ENCODE results near the gene FRMPD4. TPM values are rescaled to one million over a fixed set of nuclear protein-coding genes. Genes with fewer than 3 reads are reported as not detected.

Gene FRMPD4
- total and polyA plus RNA-seq, 9 donors, result 0.01 to 0.20 (median 0.05) TPM; not detected in 6

DNA sequence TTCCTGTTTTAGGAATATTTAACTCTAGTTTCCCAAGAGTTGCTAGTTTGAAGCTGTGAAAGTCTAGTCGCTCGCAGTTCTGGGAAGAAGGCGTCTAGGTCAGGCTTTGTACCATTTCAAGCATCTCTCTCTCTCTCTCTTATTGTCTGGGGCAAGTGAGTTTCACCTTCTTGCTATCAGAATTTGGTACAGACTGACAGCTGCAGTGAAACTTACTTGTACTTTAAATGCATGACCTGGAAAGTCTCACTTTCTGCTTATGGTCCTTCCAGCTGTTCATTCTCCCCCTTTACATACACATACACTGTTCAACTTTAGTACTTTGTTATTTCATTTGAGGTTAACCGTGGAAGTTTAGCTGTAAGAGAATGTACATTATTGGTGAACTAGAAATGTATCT is 4.4 kb downstream of the FRMPD4 start:
- Histone ChIP-seq H3K9me3 (no peaks in the 10 kb centered on the region), H3K27me3 (no peaks in the 10 kb centered on the region), H3K36me3 (no peaks in the 10 kb centered on the region), H3K4me3 (no peak overlapping the region), H3K27ac (no peak overlapping the region), H3K4me1 (ENCODE audit: insufficient read depth) (no peaks in the 10 kb centered on the region)
- intact Hi-C loops (cut with DNase I), result no loop called here
- 67 to 81% (median 73%) methylated on average over 4 of the region's 4 CpGs for WGBS, 3 donors
- TF ChIP-seq, protein P1, sequence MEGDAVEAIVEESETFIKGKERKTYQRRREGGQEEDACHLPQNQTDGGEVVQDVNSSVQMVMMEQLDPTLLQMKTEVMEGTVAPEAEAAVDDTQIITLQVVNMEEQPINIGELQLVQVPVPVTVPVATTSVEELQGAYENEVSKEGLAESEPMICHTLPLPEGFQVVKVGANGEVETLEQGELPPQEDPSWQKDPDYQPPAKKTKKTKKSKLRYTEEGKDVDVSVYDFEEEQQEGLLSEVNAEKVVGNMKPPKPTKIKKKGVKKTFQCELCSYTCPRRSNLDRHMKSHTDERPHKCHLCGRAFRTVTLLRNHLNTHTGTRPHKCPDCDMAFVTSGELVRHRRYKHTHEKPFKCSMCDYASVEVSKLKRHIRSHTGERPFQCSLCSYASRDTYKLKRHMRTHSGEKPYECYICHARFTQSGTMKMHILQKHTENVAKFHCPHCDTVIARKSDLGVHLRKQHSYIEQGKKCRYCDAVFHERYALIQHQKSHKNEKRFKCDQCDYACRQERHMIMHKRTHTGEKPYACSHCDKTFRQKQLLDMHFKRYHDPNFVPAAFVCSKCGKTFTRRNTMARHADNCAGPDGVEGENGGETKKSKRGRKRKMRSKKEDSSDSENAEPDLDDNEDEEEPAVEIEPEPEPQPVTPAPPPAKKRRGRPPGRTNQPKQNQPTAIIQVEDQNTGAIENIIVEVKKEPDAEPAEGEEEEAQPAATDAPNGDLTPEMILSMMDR (IDR thresholded peaks at IDR 0.05), result no peak
- TF ChIP-seq EP300 (IDR thresholded peaks at IDR 0.05) (no peak), POLR2A (IDR thresholded peaks at IDR 0.05) (no peak)
- no peak for DNase-seq

DNA sequence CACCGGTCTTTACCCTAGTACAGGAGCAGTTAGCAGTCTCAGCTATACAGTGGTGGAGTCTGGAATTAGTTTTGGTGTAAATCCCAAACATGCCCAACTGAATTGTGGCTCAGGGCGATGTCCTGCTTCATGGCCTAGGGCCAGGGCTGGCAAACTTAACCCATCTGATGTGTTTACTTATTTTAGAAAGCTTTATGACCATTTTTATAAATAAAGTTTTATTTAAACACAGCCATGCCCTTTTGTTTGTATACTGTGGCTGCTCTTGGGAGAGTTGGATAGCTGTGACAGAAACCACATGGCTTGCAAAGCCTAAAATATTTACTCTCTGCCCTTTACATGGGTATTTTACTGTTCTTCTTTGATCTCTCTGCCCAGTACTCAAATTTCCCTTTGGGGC is 7.1 kb downstream of the FRMPD4 start:
- no peaks in the 10 kb centered on the region for H3K36me3 ChIP-seq
- no peaks in the 10 kb centered on the region for H3K4me1 ChIP-seq (ENCODE audit: insufficient read depth)
- no peak overlapping the region for H3K4me3 ChIP-seq
- H3K27ac ChIP-seq, result no peak overlapping the region
- DNase-seq, result no peak
- WGBS, 3 donors, result 75 to 85% (median 80%) methylated on average over 2 of the region's 2 CpGs
- TF ChIP-seq POLR2A (IDR thresholded peaks at IDR 0.05), result no peak
- TF ChIP-seq EP300 (IDR thresholded peaks at IDR 0.05), result no peak
- TF ChIP-seq, protein P1 (IDR thresholded peaks at IDR 0.05), result no peak
- intact Hi-C loops (cut with DNase I), result no loop called here
- no peaks in the 10 kb centered on the region for H3K9me3 ChIP-seq
- no peaks in the 10 kb centered on the region for H3K27me3 ChIP-seq

DNA sequence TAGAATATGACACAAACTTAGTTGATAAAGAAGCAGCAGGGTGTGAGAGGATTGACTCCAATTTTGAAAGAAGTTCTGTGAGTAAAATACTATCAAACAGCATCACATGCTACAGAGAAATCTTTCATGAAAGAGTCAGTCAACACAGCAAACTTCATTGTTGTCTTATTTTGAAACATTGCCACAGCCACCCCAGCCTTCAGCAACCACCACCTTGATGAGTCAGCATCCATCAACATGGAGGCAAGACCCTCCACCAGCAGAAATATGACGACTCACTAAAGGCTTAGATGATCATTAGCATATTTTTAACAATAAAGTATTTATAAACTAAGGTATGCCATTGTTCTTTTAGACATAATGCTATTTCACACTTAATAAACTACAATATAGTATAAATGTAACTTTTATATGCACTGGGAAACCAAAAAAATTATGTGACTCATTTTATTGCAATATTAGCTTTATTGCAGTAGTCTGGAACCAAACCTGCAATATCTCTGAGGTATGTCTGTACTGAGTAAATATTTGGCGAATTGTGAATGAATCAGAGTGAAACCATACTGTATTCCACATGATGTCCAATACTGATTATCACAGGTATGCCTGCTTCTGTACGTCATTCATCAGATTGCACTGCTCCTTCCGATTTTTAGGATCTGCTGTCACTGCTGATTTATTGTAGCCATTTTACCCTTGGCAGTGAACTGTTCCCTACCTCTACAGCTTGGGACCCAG is 11.6 kb downstream of the FRMPD4 start:
- H3K36me3 ChIP-seq, result no peaks in the 10 kb centered on the region

DNA sequence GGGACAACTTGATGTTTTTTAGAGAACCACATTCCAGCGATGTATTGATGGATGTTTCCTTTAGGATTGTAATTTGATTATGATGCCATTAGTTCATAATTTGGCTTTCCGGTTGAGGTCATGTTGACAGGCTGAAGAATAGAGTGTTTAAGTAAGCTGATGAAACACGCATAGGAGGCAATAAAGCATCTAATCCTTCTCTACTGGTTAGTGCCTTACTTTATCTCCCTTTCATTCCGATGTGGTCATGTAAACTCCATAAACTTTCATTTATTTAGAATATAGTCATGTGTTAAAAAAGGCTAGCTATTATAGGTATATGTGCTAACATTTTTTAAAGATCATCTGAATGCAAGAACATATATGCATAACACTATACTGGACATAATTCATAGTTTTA is 15.0 kb downstream of the FRMPD4 start:
- no peak for DNase-seq
- Histone ChIP-seq H3K4me1 (ENCODE audit: insufficient read depth) (no peaks in the 10 kb centered on the region), H3K27ac (no peak overlapping the region), H3K36me3 (no peaks in the 10 kb centered on the region), H3K4me3 (no peak overlapping the region), H3K9me3 (no peaks in the 10 kb centered on the region), H3K27me3 (no peaks in the 10 kb centered on the region)
- intact Hi-C loops (cut with DNase I), result no loop called here
- no peak for TF ChIP-seq POLR2A (IDR thresholded peaks at IDR 0.05)
- TF ChIP-seq, protein P1 (IDR thresholded peaks at IDR 0.05), result no peak
- TF ChIP-seq EP300 (IDR thresholded peaks at IDR 0.05), result no peak
- 90 to 92% (median 91%) methylated on average over 4 of the region's 4 CpGs for WGBS, 3 donors

More for the DNA sequence above, 11.6 kb downstream of the FRMPD4 start:
- no peak for DNase-seq
- intact Hi-C loops (cut with DNase I), result no loop called here
- H3K9me3 ChIP-seq, result no peaks in the 10 kb centered on the region
- H3K27me3 ChIP-seq, result no peaks in the 10 kb centered on the region
- no peak overlapping the region for H3K27ac ChIP-seq
- 66 to 81% (median 79%) methylated on average over 4 of the region's 4 CpGs for WGBS, 3 donors
- H3K4me1 ChIP-seq (ENCODE audit: insufficient read depth), result no peaks in the 10 kb centered on the region
- no peak overlapping the region for H3K4me3 ChIP-seq
- TF ChIP-seq EP300 (IDR thresholded peaks at IDR 0.05) (no peak), POLR2A (IDR thresholded peaks at IDR 0.05) (no peak)
- TF ChIP-seq, protein P1 (IDR thresholded peaks at IDR 0.05), result no peak
